ENCODE results near the gene ARSG. TPM values are rescaled to one million over a fixed set of nuclear protein-coding genes. Genes with fewer than 3 reads are reported as not detected.

ARSG gene
- total and polyA plus RNA-seq, 2 of the 13 experiments (the other 11 are each of a cell fraction or from before 2014, with no cell fraction given): 3.7 to 15.2 TPM

GRCh38 chr17:68456339-68457167 lies 165.3 kb downstream of the ARSG start:
- peaks cover 5% of the 10 kb centered on the region for H3K79me2 ChIP-seq (ENCODE audit: insufficient read depth, low read length)
- peak overlapping the region; percentile 76 to 92 (median 78) for H3K4me3 ChIP-seq (replicated peaks in 1 of 3; ENCODE audit: insufficient read depth in 1 of 3, low read depth in 2 of 3, low read length in 3 of 3)
- intact Hi-C loops (cut with micrococcal nuclease; ENCODE audit: unreplicated experiment) (loop anchor here (2.0 to 10.0 kb wide), 4 partner anchors 18 to 422 kb away; partner anchors contain the start of gene KPNA2), in situ Hi-C loops (cut with HindIII; ENCODE audit: extremely low pct_ligation_motif_present, low pct_unique_long_range_greater_than_20kb) (loop anchor here (10.0 kb wide), 2 partner anchors 308 to 482 kb away; no protein-coding TSS in a partner anchor)
- peak overlapping the region; percentile 85 for H3K4me2 ChIP-seq (ENCODE audit: low read depth, low read length)
- H3K27me3 ChIP-seq (ENCODE audit: control insufficient read depth in 1 of 2, insufficient read depth in 2 of 2, low read length in 2 of 2): no peaks in the 10 kb centered on the region
- H4K20me1 ChIP-seq (ENCODE audit: insufficient read depth, low read length): no peaks in the 10 kb centered on the region
- peak overlapping the region; percentile 81 for H3K27ac ChIP-seq (ENCODE audit: extremely low read length, insufficient read depth, low read length)
- WGBS (ENCODE audit: low lambda C conversion rate): 3% methylated on average over 23 of the region's 23 CpGs
- H3K4me1 ChIP-seq (ENCODE audit: insufficient read depth, low read length): peaks cover 77% of the 10 kb centered on the region
- peak; percentile 86 for ATAC-seq
- DNase-seq (ENCODE audit: low spot score): peak; percentile 92
- H2AFZ ChIP-seq (ENCODE audit: low read length): no peak overlapping the region
- ChIA-PET CTCF (ENCODE audit: low intra/inter-chr PET ratio, low total read pairs) (no interaction called here), POLR2A (interaction anchor here (0.5 to 5.4 kb wide), 19 partner anchors 15 to 437 kb away, joined by 3 to 53 read pairs (median 4); partner anchors contain the start of genes AMZ2 and PRKAR1A)
- TSS peak; percentile 65 for BruUV-seq (replicated peaks)
- H3K36me3 ChIP-seq (replicated peaks in 1 of 2; ENCODE audit: control insufficient read depth in 1 of 2, insufficient read depth in 2 of 2, low read length in 2 of 2): no peaks in the 10 kb centered on the region
- peak; percentile 81 for FAIRE-seq
- peak overlapping the region; percentile 82 for H3K9ac ChIP-seq (ENCODE audit: insufficient read depth, low read depth, low read length)
- no peaks in the 10 kb centered on the region for H3K9me3 ChIP-seq (ENCODE audit: low read length)
- TF ChIP-seq FLYWCH1 (CRISPR knock-in tag; IDR thresholded peaks at IDR 0.05): no peak
- TF ChIP-seq TBX2 (CRISPR knock-in tag; IDR thresholded peaks at IDR 0.05; ENCODE audit: borderline replicate concordance): peak; percentile 73
- TF ChIP-seq TCF7 (IDR thresholded peaks at IDR 0.05; ENCODE audit: low read depth): no peak; the same call in 1 of the 2 replicates
- TF ChIP-seq ZNF256 (CRISPR knock-in tag; conservative IDR thresholded peaks at IDR 0.05): 0 out of 2 replicates have a peak, but pooled peaks have one; percentile 18
- peak; percentile 57; the same call in 1 of the 2 replicates for TF ChIP-seq UBTF (CRISPR knock-in tag; IDR thresholded peaks at IDR 0.05)
- peak; percentile 85; the same call in 1 of the 2 replicates for TF ChIP-seq ZNF558 (CRISPR knock-in tag; IDR thresholded peaks at IDR 0.05; ENCODE audit: borderline replicate concordance)
- TF ChIP-seq ATM (IDR thresholded peaks at IDR 0.05; ENCODE audit: borderline replicate concordance): no peak
- TF ChIP-seq PRDM10 (CRISPR knock-in tag; IDR thresholded peaks at IDR 0.05; ENCODE audit: low read depth): peak; percentile 15; the same call in 1 of the 2 replicates
- no peak for TF ChIP-seq ZNF335 (CRISPR knock-in tag; IDR thresholded peaks at IDR 0.05)
- TF ChIP-seq JUND (CRISPR knock-in tag; IDR thresholded peaks at IDR 0.05): no peak
- no peak for TF ChIP-seq SCMH1 (CRISPR knock-in tag; IDR thresholded peaks at IDR 0.05; ENCODE audit: borderline replicate concordance)
